OCI-LY3 (cell line): ENCODE data around the gene RSRC2.

Experiments used
- H2AFZ ChIP-seq: fragments of 200-600, 300-600 bp; shearing (Covaris generic); 2 replicates; pipeline ENCODE4 v1.6.0; 2014; ENCODE audit warnings: antibody characterized with exemption, low read depth, low read length
- H3K27ac ChIP-seq: fragments of 200-600, 300-600 bp; sonication (generic); 2 replicates; pipeline ENCODE4 v1.5.1; 2014; ENCODE audit warnings: mild to moderate bottlenecking, low read length, moderate library complexity, mixed read lengths
- H3K27me3 ChIP-seq: fragments of 200-600, 300-600 bp; sonication (generic); 2 replicates; pipeline ENCODE4 v1.6.1; 2014; ENCODE audit warnings: low read depth, low read length, mixed read lengths
- H3K36me3 ChIP-seq: fragments of 200-600, 300-600 bp; sonication (generic); replicated peaks from 2 replicates; pipeline ENCODE3; 2014; ENCODE audit warnings: low read depth, low read length, mixed read lengths
- H3K4me1 ChIP-seq: fragments of 300-600, 200-600 bp; sonication (generic); 2 replicates; pipeline ENCODE4 v1.6.1; 2014; ENCODE audit warnings: low read length, mixed read lengths
- H3K4me2 ChIP-seq: fragments of 200-600, 300-600 bp; sonication (generic); 2 replicates; pipeline ENCODE4 v1.6.1; 2014; ENCODE audit warnings: low read length, mixed read lengths
- H3K4me3 ChIP-seq: fragments of 300-600, 200-600 bp; sonication (generic); 2 replicates; pipeline ENCODE4 v1.5.1; 2014; ENCODE audit warnings: antibody characterized with exemption, mild to moderate bottlenecking, low read length, moderate library complexity
- H3K79me2 ChIP-seq: fragments of 300-600, 200-600 bp; shearing (Covaris generic); 2 replicates; pipeline ENCODE4 v1.6.1; 2014; ENCODE audit warnings: mild to moderate bottlenecking, low read length, mixed read lengths
- H3K9ac ChIP-seq: fragments of 300-600, 200-600 bp; shearing (Covaris generic); 2 replicates; pipeline ENCODE4 v1.6.0; 2014; ENCODE audit warnings: mild to moderate bottlenecking, low read length, moderate library complexity
- H3K9me3 ChIP-seq: fragments of 200-600, 300-600 bp; shearing (Covaris generic); 2 replicates; pipeline ENCODE4 v1.6.1; 2014; ENCODE audit warnings: low read length, mixed read lengths; ENCODE audit not compliant: insufficient read depth
- H4K20me1 ChIP-seq: fragments of 200-600, 300-600 bp; sonication (generic); 2 replicates; pipeline ENCODE4 v1.6.1; 2016; ENCODE audit warnings: low read length, mixed read lengths; ENCODE audit not compliant: insufficient read depth
- EZH2phosphoT487 ChIP-seq: fragments of 200-600 bp; shearing (Covaris generic); IDR thresholded peaks from 2 replicates; pipeline ENCODE4 v1.6.1; 2018; ENCODE audit warnings: antibody characterized with exemption, mixed run types, low read depth
- TF ChIP-seq, protein P1 (sequence below): fragments of 200-600, 300-600 bp; sonication (generic); IDR thresholded peaks from 2 replicates; pipeline ENCODE4 v1.5.1; 2014; ENCODE audit warnings: antibody characterized with exemption, low read length, low read depth

Gene RSRC2

GRCh38 chr12:122457627-122458026 is 69.1 kb downstream of the RSRC2 start:
- no peaks in the 10 kb centered on the region for H3K79me2 ChIP-seq
- H3K4me2 ChIP-seq = no peak overlapping the region
- peaks cover 6% of the 10 kb centered on the region for H3K4me1 ChIP-seq
- no peak overlapping the region for H2AFZ ChIP-seq
- no peak overlapping the region for H3K27ac ChIP-seq
- H3K36me3 ChIP-seq = no peaks in the 10 kb centered on the region
- no peaks in the 10 kb centered on the region for H3K9me3 ChIP-seq
- H3K4me3 ChIP-seq = no peak overlapping the region
- no peak overlapping the region for H3K9ac ChIP-seq
- TF ChIP-seq EZH2phosphoT487 = no peak
- TF ChIP-seq, protein P1, sequence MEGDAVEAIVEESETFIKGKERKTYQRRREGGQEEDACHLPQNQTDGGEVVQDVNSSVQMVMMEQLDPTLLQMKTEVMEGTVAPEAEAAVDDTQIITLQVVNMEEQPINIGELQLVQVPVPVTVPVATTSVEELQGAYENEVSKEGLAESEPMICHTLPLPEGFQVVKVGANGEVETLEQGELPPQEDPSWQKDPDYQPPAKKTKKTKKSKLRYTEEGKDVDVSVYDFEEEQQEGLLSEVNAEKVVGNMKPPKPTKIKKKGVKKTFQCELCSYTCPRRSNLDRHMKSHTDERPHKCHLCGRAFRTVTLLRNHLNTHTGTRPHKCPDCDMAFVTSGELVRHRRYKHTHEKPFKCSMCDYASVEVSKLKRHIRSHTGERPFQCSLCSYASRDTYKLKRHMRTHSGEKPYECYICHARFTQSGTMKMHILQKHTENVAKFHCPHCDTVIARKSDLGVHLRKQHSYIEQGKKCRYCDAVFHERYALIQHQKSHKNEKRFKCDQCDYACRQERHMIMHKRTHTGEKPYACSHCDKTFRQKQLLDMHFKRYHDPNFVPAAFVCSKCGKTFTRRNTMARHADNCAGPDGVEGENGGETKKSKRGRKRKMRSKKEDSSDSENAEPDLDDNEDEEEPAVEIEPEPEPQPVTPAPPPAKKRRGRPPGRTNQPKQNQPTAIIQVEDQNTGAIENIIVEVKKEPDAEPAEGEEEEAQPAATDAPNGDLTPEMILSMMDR = no peak
- no peaks in the 10 kb centered on the region for H4K20me1 ChIP-seq
- no peaks in the 10 kb centered on the region for H3K27me3 ChIP-seq

DNA sequence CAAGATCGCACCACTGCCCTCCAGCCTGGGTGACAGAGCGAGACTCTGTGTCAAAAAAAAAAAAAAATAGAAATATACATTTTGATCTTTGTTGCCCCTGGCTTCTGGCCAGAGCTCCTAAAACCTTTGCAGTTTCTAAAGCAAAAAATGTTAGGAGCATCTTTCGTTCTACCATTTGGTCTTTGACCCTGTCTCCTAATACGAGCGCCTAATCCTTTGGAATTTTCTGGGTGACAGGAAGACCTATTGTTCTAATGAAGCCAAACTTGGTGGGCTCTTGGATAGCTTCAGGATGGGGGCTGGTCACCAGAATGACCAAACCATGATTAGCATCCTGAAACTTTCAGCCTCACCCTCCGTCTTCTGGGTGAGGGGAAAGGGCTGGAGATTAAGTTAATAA is 72.0 kb downstream of the RSRC2 start:
- Histone ChIP-seq H3K4me1 (peaks cover 6% of the 10 kb centered on the region), H3K79me2 (no peaks in the 10 kb centered on the region), H3K4me3 (no peak overlapping the region), H3K4me2 (no peak overlapping the region), H3K27ac (no peak overlapping the region), H3K27me3 (no peaks in the 10 kb centered on the region), H3K9ac (no peak overlapping the region), H3K9me3 (no peaks in the 10 kb centered on the region), H4K20me1 (no peaks in the 10 kb centered on the region), H2AFZ (no peak overlapping the region), H3K36me3 (no peaks in the 10 kb centered on the region)
- TF ChIP-seq EZH2phosphoT487 = no peak
- TF ChIP-seq, protein P1 = no peak

DNA sequence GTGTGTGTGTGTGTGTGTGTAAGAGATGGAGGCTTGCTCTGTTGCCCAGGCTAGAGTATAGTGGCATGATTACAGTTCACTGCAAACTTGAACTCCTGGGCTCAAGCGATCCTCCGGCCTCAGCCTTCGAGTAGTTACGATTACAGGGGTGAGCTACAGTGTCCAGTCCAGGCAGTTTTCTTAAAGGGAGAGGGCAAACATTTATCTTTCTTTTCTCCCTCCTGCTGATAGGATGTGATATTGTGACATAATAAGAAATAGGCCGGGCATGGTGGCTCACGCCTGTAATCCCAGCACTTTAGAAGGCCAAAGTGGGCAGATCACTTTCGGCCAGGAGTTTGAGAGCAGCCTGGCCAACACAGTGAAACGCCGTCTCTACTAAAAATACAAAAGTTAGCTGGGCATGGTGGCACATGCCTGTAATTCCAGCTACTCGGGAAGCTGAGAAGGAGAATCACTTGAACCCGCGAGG is 72.5 kb downstream of the RSRC2 start:
- H4K20me1 ChIP-seq = no peaks in the 10 kb centered on the region
- no peak overlapping the region for H3K9ac ChIP-seq
- H2AFZ ChIP-seq = peak overlapping the region; percentile 77; the same call in 1 of the 2 replicates
- TF ChIP-seq EZH2phosphoT487 = no peak
- H3K36me3 ChIP-seq = no peaks in the 10 kb centered on the region
- no peaks in the 10 kb centered on the region for H3K9me3 ChIP-seq
- no peaks in the 10 kb centered on the region for H3K79me2 ChIP-seq
- H3K4me3 ChIP-seq = no peak overlapping the region
- H3K27me3 ChIP-seq = no peaks in the 10 kb centered on the region
- H3K4me2 ChIP-seq = no peak overlapping the region
- H3K4me1 ChIP-seq = peaks cover 6% of the 10 kb centered on the region
- no peak overlapping the region for H3K27ac ChIP-seq
